Neural cell (in vitro differentiated cells): ENCODE results near the gene RNASEH1. TPM values are rescaled to one million over a fixed set of nuclear protein-coding genes. Genes with fewer than 3 reads are reported as not detected.

Experiments used
- H2AFZ ChIP-seq: fragments of 200-600, 300-800 bp; sonication (generic), shearing (Covaris generic); 2 replicates; pipeline ENCODE4 v1.6.0; 2014; ENCODE audit warnings: low read depth, mild to moderate bottlenecking, antibody characterized with exemption, low read length, moderate library complexity
- H3F3A ChIP-seq: fragments of 200-600 bp; shearing (Covaris generic); 2 replicates; pipeline ENCODE4 v1.6.1; 2016; ENCODE audit warnings: mild to moderate bottlenecking, moderate library complexity, mixed read lengths, antibody characterized with exemption, low read length; ENCODE audit not compliant: insufficient read depth, poor library complexity, severe bottlenecking
- H3K27ac ChIP-seq: fragments of 200-600, 300-800 bp; sonication (generic), shearing (Covaris generic); 2 replicates; pipeline ENCODE4 v1.5.1; 2014; ENCODE audit warnings: mild to moderate bottlenecking, low read length, moderate library complexity
- H3K27me3 ChIP-seq: fragments of 300-800, 200-600 bp; sonication (generic), shearing (Covaris generic); 2 replicates; pipeline ENCODE4 v1.6.0; 2014; ENCODE audit warnings: mild to moderate bottlenecking, low read depth, low read length, moderate library complexity; ENCODE audit not compliant: insufficient read depth
- H3K36me3 ChIP-seq: fragments of 300-800, 200-600 bp; sonication (generic), shearing (Covaris generic); 2 replicates; pipeline ENCODE4 v1.5.1; 2014; ENCODE audit warnings: mild to moderate bottlenecking, antibody characterized with exemption, low read length, moderate library complexity; ENCODE audit not compliant: insufficient read depth
- H3K4me2 ChIP-seq: fragments of 300-800, 200-600 bp; sonication (generic), shearing (Covaris generic); 2 replicates; pipeline ENCODE4 v1.6.0; 2014; ENCODE audit warnings: mild to moderate bottlenecking, low read length
- H3K4me3 ChIP-seq: fragments of 300-800, 200-600 bp; sonication (generic), shearing (Covaris generic); 2 replicates; pipeline ENCODE4 v1.5.1; 2014; ENCODE audit warnings: mild to moderate bottlenecking, low read length, moderate library complexity
- H3K79me2 ChIP-seq: fragments of 200-600 bp; shearing (Covaris generic); replicated peaks from 2 replicates; pipeline ENCODE4 v1.6.0; 2014; ENCODE audit warnings: mild to moderate bottlenecking, low read length, moderate library complexity; ENCODE audit not compliant: insufficient read depth
- H3K9ac ChIP-seq: fragments of 300-800, 200-600 bp; sonication (generic), shearing (Covaris generic); 2 replicates; pipeline ENCODE4 v1.6.1; 2016; ENCODE audit warnings: mild to moderate bottlenecking, low read length, mixed read lengths
- H3K9me2 ChIP-seq: fragments of 200-600 bp; shearing (Covaris generic); 2 replicates; pipeline ENCODE4 v1.6.1; 2016; ENCODE audit warnings: mild to moderate bottlenecking, low read length, mixed read lengths; ENCODE audit not compliant: insufficient read depth
- H3K9me3 ChIP-seq: fragments of 200-600, 300-800 bp; sonication (generic), shearing (Covaris generic); 2 replicates; pipeline ENCODE4 v1.6.1; 2016; ENCODE audit warnings: mild to moderate bottlenecking, mixed run types, low read length, moderate library complexity, mixed read lengths
- H4K20me1 ChIP-seq: fragments of 200-600 bp; shearing (Covaris generic); 2 replicates; pipeline ENCODE4 v1.6.1; 2016; ENCODE audit warnings: mild to moderate bottlenecking, mixed run types; ENCODE audit not compliant: insufficient read depth
- CTCF ChIP-seq: fragments of 450-650 bp; IDR thresholded peaks from 2 replicates; pipeline ENCODE4 v1.5.1; 2014; ENCODE audit warnings: antibody characterized with exemption, mild to moderate bottlenecking, moderate library complexity; ENCODE audit not compliant: poor library complexity, severe bottlenecking
- EP300 ChIP-seq: fragments of 450-650 bp; conservative IDR thresholded peaks from 2 replicates; pipeline ENCODE4 v1.6.1; 2014; ENCODE audit warnings: antibody characterized with exemption, mild to moderate bottlenecking, moderate library complexity; ENCODE audit not compliant: poor library complexity, severe bottlenecking
- EZH2 ChIP-seq: fragments of 200-600, 300-800 bp; shearing (Covaris generic), sonication (generic); IDR thresholded peaks from 2 replicates; pipeline ENCODE4 v1.6.1; 2014; ENCODE audit warnings: antibody characterized with exemption, low read length, borderline replicate concordance, mild to moderate bottlenecking; ENCODE audit not compliant: insufficient read depth, poor library complexity, severe bottlenecking
- MXI1 ChIP-seq: fragments of 450-650 bp; conservative IDR thresholded peaks from 2 replicates; pipeline ENCODE4 v1.6.1; 2014; ENCODE audit warnings: antibody characterized with exemption, mild to moderate bottlenecking; ENCODE audit not compliant: poor library complexity, severe bottlenecking
- POLR2AphosphoS5 ChIP-seq: IDR thresholded peaks from 2 replicates; pipeline ENCODE4 v1.6.1; 2012
- RAD21 ChIP-seq: fragments of 450-650 bp; conservative IDR thresholded peaks from 2 replicates; pipeline ENCODE4 v1.6.1; 2014; ENCODE audit warnings: antibody characterized with exemption, mild to moderate bottlenecking, moderate library complexity
- REST ChIP-seq: IDR thresholded peaks from 2 replicates; pipeline ENCODE4 v1.6.1; 2012; ENCODE audit warnings: borderline replicate concordance
- SMC3 ChIP-seq: fragments of 450-650 bp; conservative IDR thresholded peaks from 2 replicates; pipeline ENCODE4 v1.6.1; 2014; ENCODE audit warnings: antibody characterized with exemption, mild to moderate bottlenecking, moderate library complexity; ENCODE audit not compliant: poor library complexity
- TAF1 ChIP-seq: IDR thresholded peaks from 2 replicates; pipeline ENCODE4 v1.6.1; 2012; ENCODE audit warnings: low read depth
- polyA plus RNA-seq: library from polyadenylated mRNA; depleted of rRNA; stranded (reverse); fragments of >200 nt; gene quantifications from 2 replicates; pipeline ENCODE4 v1.2.3, GENCODE V29; 2014

RNASEH1 gene
- polyA plus RNA-seq, 1 donor from 2014 or later: 23.4 TPM

GRCh38 chr2:3563521-3563976, 5.4 kb upstream of the RNASEH1 start:
- TF ChIP-seq EP300 (no peak), TAF1 (no peak), EZH2 (no peak)
- Histone ChIP-seq H3F3A (no peaks in the 10 kb centered on the region), H3K9me3 (no peaks in the 10 kb centered on the region), H2AFZ (no peak overlapping the region), H4K20me1 (no peaks in the 10 kb centered on the region), H3K27me3 (no peaks in the 10 kb centered on the region), H3K36me3 (no peaks in the 10 kb centered on the region), H3K4me3 (no peak overlapping the region), H3K27ac (no peak overlapping the region), H3K9me2 (no peaks in the 10 kb centered on the region), H3K4me2 (no peak overlapping the region), H3K9ac (no peak overlapping the region), H3K79me2 (peaks cover 7% of the 10 kb centered on the region)

- no peaks in the 10 kb centered on the region for H4K20me1 ChIP-seq
- H3K27me3 ChIP-seq: no peaks in the 10 kb centered on the region
- no peaks in the 10 kb centered on the region for H3K9me2 ChIP-seq
- peak overlapping the region; percentile 87 for H3K9ac ChIP-seq
- H3F3A ChIP-seq: no peaks in the 10 kb centered on the region
- H3K27ac ChIP-seq: peak overlapping the region; percentile 77
- H3K79me2 ChIP-seq: peaks cover 22% of the 10 kb centered on the region
- H3K9me3 ChIP-seq: no peaks in the 10 kb centered on the region
- no peaks in the 10 kb centered on the region for H3K36me3 ChIP-seq
- peak overlapping the region; percentile 96 for H3K4me2 ChIP-seq
- no peak for TF ChIP-seq TAF1
- TF ChIP-seq SMC3: no peak
- no peak for TF ChIP-seq EZH2
- no peak for TF ChIP-seq REST
- no peak for TF ChIP-seq EP300
- no peak for TF ChIP-seq POLR2AphosphoS5
- no peak for TF ChIP-seq MXI1
- no peak for TF ChIP-seq CTCF
- TF ChIP-seq RAD21: no peak
- H3K4me3 ChIP-seq: peak overlapping the region; percentile 98
- peak overlapping the region; percentile 49 for H2AFZ ChIP-seq
These were observed 411 bp downstream of the RNASEH1 start for GRCh38 chr2:3557639-3558204.
